Stimulated activated CD4-positive, alpha-beta T cell treated with anti-CD3 and anti-CD28 coated beads, Interleukin-2, amount 100 ng/mL, for 24 hours (primary cell): ENCODE data around the gene CCNH.

Experiments used
- DNase-seq, 2 donors: peaks; one replicate each; pipeline ENCODE4 v3.0.0-alpha.2; 2020

CCNH gene

GRCh38 chr5:87401626-87402025 is 11.1 kb downstream of the CCNH start:
- DNase-seq, result no peak

- no peak for DNase-seq
Measured at GRCh38 chr5:87400305-87400899, 12.3 kb downstream of the CCNH start.

GRCh38 chr5:87399720-87400119 is 13.0 kb downstream of the CCNH start:
- DNase-seq, result no peak

GRCh38 chr5:87398981-87399614 is 13.6 kb downstream of the CCNH start:
- no peak for DNase-seq

- no peak for DNase-seq
Measured at GRCh38 chr5:87394411-87395165, 18.1 kb downstream of the CCNH start.

- DNase-seq, result no peak
Measured at GRCh38 chr5:87393331-87393730, 19.4 kb downstream of the CCNH start.

GRCh38 chr5:87392801-87393200 is 19.9 kb downstream of the CCNH start:
- no peak for DNase-seq

- DNase-seq, result no peak
Measured at GRCh38 chr5:87392170-87392569, 20.6 kb downstream of the CCNH start.

- DNase-seq, result no peak
Measured at GRCh38 chr5:87390576-87391199, 22.0 kb downstream of the CCNH start.

GRCh38 chr5:87390075-87390474 is 22.7 kb downstream of the CCNH start:
- no peak for DNase-seq

GRCh38 chr5:87389296-87390034 is 23.3 kb downstream of the CCNH start:
- no peak for DNase-seq

GRCh38 chr5:87388129-87388528 is 24.6 kb downstream of the CCNH start:
- no peak for DNase-seq

GRCh38 chr5:87385802-87386201 is 26.9 kb downstream of the CCNH start:
- DNase-seq, result no peak

GRCh38 chr5:87383216-87383615 is 29.5 kb downstream of the CCNH start:
- no peak for DNase-seq

GRCh38 chr5:87382224-87382623 is 30.5 kb downstream of the CCNH start:
- DNase-seq, result no peak

- no peak for DNase-seq
Measured at GRCh38 chr5:87372705-87373104, 40.0 kb downstream of the CCNH start.

GRCh38 chr5:87369431-87369830 is 43.3 kb downstream of the CCNH start:
- no peak for DNase-seq

GRCh38 chr5:87368601-87369000 is 44.1 kb downstream of the CCNH start:
- no peak for DNase-seq

- no peak for DNase-seq
Measured at GRCh38 chr5:87367243-87367642, 45.5 kb downstream of the CCNH start.

- DNase-seq, result no peak
Measured at GRCh38 chr5:87361536-87362213, 51.1 kb downstream of the CCNH start.

- no peak for DNase-seq
Measured at GRCh38 chr5:87361031-87361445, 51.7 kb downstream of the CCNH start.

- DNase-seq, result no peak
Measured at GRCh38 chr5:87360132-87360531, 52.6 kb downstream of the CCNH start.
